Caco-2 (cell line): ENCODE results near the gene CLSTN1. TPM values are rescaled to one million over a fixed set of nuclear protein-coding genes. Genes with fewer than 3 reads are reported as not detected.

Experiments
- BruUV-seq: library from RNA; stranded (reverse); fragments of 400-500 nt; replicated peaks from 2 replicates; lab custom pipeline; 2021; lab: Mats Ljungman, UMichigan
- CTCF ChIA-PET: fragments of 300-600 bp; sonication (Branson Sonifier 250); formaldehyde crosslinking; loops from one replicate; lab custom pipeline; 2022; ENCODE audit warnings: antibody characterized with exemption; lab: Charles Lee
- POLR2A ChIA-PET: fragments of 300-600 bp; sonication (Branson Sonifier 250); formaldehyde crosslinking; loops from one replicate; lab custom pipeline; 2022; ENCODE audit warnings: antibody characterized with exemption; lab: Charles Lee
- DNase-seq, 2 experiments: peaks; one replicate each; pipeline versions ENCODE4 v3.0.0 to v3.0.0-alpha.2; 2020 to 2022
- H3K27me3 ChIP-seq: replicated peaks from 2 replicates; pipeline ENCODE4 v1.6.0; 2011; ENCODE audit warnings: low read length; ENCODE audit not compliant: control insufficient read depth, insufficient read depth
- H3K36me3 ChIP-seq: 2 replicates; pipeline ENCODE4 v1.5.1; 2011; ENCODE audit warnings: low read length; ENCODE audit not compliant: control insufficient read depth, insufficient read depth
- H3K4me1 ChIP-seq: fragments of 250-450 bp; sonication (Bioruptor Pico); 2 replicates; pipeline ENCODE4 v1.5.1; 2020; ENCODE audit warnings: mild to moderate bottlenecking
- H3K4me3 ChIP-seq: 2 replicates; pipeline ENCODE4 v1.5.1; 2011; ENCODE audit warnings: low read depth, mild to moderate bottlenecking, control low read depth, low read length
- H3K9me3 ChIP-seq: fragments of 250-450 bp; sonication (Bioruptor Pico); 2 replicates; pipeline ENCODE4 v1.5.1; 2020; ENCODE audit warnings: mild to moderate bottlenecking, moderate library complexity
- H3K27ac Mint-ChIP-seq: one replicate; pipeline ENCODE4 v1.8.0; 2022; ENCODE audit warnings: mixed read lengths; ENCODE audit not compliant: unreplicated experiment
- H3K27me3 Mint-ChIP-seq: one replicate; pipeline ENCODE4 v1.8.0; 2022; ENCODE audit warnings: mixed read lengths; ENCODE audit not compliant: insufficient read depth, unreplicated experiment
- H3K36me3 Mint-ChIP-seq: one replicate; pipeline ENCODE4 v1.8.0; 2022; ENCODE audit warnings: mild to moderate bottlenecking, mixed read lengths; ENCODE audit not compliant: insufficient read depth, unreplicated experiment
- H3K4me1 Mint-ChIP-seq: one replicate; pipeline ENCODE4 v1.8.0; 2022; ENCODE audit warnings: low read depth, mixed read lengths; ENCODE audit not compliant: unreplicated experiment
- H3K4me3 Mint-ChIP-seq: one replicate; pipeline ENCODE4 v1.8.0; 2022; ENCODE audit warnings: mild to moderate bottlenecking, moderate library complexity, mixed read lengths; ENCODE audit not compliant: unreplicated experiment
- H3K9me3 Mint-ChIP-seq: one replicate; pipeline ENCODE4 v1.8.0; 2022; ENCODE audit warnings: mixed read lengths; ENCODE audit not compliant: unreplicated experiment
- intact Hi-C: fragments of 100-400 bp; cut with micrococcal nuclease; formaldehyde crosslinking; loops from one replicate; pipeline ENCODE4 v1.10.0; 2022; ENCODE audit not compliant: unreplicated experiment
- total RNA-seq: library from RNA; stranded (reverse); gene quantifications from 2 replicates; pipeline ENCODE4 v1.2.3, GENCODE V29; 2022
- TF ChIP-seq, protein P1 (sequence below), 2 experiments: fragments of 200-600 bp in 1 of 2; IDR thresholded peaks; 1 replicate in 1 of 2; 2 replicates in 1 of 2; pipeline versions ENCODE4 v1.5.1 to v1.8.0; 2011 to 2022; ENCODE audit warnings: antibody characterized with exemption in 1 of 2, control low read depth in 1 of 2, inconsistent platforms in 1 of 2, low read depth in 1 of 2, low read length in 1 of 2, mild to moderate bottlenecking in 1 of 2, moderate library complexity in 1 of 2; ENCODE audit not compliant: insufficient read depth in 1 of 2, severe bottlenecking in 1 of 2, unreplicated experiment in 1 of 2

CLSTN1 gene
- total RNA-seq, 1 experiment from 2014 or later, result 102 TPM

DNA sequence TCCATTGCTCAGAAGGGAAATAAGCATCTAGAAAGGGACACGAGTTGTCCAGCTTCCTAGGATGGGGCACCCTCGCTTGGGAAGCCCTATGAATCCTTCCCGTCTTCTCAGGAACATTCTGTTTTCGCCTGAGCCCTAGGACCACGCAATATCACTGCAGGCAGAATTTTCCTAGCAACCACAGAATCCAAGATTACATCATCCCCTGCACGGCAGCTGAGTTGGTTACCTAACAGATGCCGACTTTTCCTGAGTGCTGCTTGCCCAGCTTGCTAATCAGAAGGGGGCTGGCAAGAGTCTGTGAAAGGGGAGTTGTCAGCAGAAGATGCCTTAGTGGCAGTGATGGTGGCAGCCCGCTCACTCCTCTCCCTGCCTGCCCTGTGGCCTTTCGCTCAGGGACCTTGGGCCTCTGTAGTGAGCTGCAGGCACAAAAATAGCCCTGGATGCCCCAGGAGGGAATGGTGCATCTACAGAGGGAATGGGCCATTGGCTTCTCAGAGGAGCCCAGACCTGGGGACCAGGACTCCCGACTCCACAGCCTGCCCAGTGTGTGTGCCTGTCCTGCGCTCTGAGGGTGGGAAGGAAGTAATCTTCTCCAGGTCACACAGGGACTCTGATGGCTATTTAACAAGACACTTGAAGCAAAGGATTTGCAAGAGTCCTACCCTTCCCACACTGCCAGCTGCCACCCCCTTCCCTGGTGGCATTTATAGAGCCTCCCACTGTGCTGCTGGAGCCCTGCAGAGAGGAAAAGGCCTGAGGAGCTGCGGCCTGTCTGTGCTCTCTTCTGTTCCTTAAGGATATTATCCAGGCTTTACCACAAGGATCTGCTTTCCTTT is 28.9 kb upstream of the CLSTN1 start:
- Mint-ChIP-seq H3K9me3 (no peaks in the 10 kb centered on the region), H3K36me3 (no peaks in the 10 kb centered on the region), H3K27me3 (no peaks in the 10 kb centered on the region), H3K4me1 (no peaks in the 10 kb centered on the region), H3K4me3 (no peak overlapping the region), H3K27ac (no peak overlapping the region)
- ChIA-PET POLR2A (no interaction called here), CTCF (interaction anchor here (0.7 kb wide), 1 partner anchor 525 kb away, joined by 4 read pairs; no protein-coding TSS in a partner anchor)
- H3K27me3 ChIP-seq, result no peaks in the 10 kb centered on the region
- DNase-seq, result no peak
- no peaks in the 10 kb centered on the region for H3K36me3 ChIP-seq
- no TSS peak for BruUV-seq
- H3K4me3 ChIP-seq, result no peak overlapping the region
- intact Hi-C loops, result no loop called here
- TF ChIP-seq, protein P1, sequence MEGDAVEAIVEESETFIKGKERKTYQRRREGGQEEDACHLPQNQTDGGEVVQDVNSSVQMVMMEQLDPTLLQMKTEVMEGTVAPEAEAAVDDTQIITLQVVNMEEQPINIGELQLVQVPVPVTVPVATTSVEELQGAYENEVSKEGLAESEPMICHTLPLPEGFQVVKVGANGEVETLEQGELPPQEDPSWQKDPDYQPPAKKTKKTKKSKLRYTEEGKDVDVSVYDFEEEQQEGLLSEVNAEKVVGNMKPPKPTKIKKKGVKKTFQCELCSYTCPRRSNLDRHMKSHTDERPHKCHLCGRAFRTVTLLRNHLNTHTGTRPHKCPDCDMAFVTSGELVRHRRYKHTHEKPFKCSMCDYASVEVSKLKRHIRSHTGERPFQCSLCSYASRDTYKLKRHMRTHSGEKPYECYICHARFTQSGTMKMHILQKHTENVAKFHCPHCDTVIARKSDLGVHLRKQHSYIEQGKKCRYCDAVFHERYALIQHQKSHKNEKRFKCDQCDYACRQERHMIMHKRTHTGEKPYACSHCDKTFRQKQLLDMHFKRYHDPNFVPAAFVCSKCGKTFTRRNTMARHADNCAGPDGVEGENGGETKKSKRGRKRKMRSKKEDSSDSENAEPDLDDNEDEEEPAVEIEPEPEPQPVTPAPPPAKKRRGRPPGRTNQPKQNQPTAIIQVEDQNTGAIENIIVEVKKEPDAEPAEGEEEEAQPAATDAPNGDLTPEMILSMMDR (IDR thresholded peaks at IDR 0.05; ENCODE audit: insufficient read depth in 1 of 2, low read depth in 1 of 2, low read length in 1 of 2, severe bottlenecking in 1 of 2, unreplicated experiment in 1 of 2), result no peak
- H3K9me3 ChIP-seq, result no peaks in the 10 kb centered on the region
- no peaks in the 10 kb centered on the region for H3K4me1 ChIP-seq

DNA sequence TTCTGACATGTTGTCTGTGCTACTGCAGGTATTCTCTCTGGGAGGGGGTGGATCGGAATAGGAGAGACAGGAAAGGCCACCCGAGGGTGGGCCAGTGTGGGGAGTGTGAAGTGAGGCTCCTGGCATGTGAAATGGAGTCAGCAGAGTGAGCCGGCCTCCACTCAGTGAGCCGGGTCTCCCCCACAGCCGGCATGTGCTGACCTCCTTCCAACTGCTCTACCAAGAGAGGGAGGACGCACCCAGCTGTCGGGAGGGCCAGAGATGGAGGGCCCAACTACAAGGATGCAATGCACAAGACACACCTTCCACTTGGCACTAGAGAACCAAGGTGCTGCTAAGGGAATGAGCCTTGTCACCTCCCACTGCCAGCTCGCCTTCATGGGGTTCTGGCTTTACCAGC is 28.2 kb upstream of the CLSTN1 start:
- Histone ChIP-seq H3K9me3 (no peaks in the 10 kb centered on the region), H3K4me1 (no peaks in the 10 kb centered on the region), H3K4me3 (no peak overlapping the region), H3K27me3 (no peaks in the 10 kb centered on the region), H3K36me3 (no peaks in the 10 kb centered on the region)
- Mint-ChIP-seq H3K36me3 (no peaks in the 10 kb centered on the region), H3K4me1 (no peaks in the 10 kb centered on the region), H3K27ac (no peak overlapping the region), H3K9me3 (no peaks in the 10 kb centered on the region), H3K4me3 (no peak overlapping the region), H3K27me3 (no peaks in the 10 kb centered on the region)
- CTCF ChIA-PET, result interaction anchor here (0.7 kb wide), 1 partner anchor 526 kb away, joined by 4 read pairs; no protein-coding TSS in a partner anchor
- DNase-seq, result no peak
- intact Hi-C loops, result no loop called here
- TF ChIP-seq, protein P1 (IDR thresholded peaks at IDR 0.05; ENCODE audit: insufficient read depth in 1 of 2, low read depth in 1 of 2, low read length in 1 of 2, severe bottlenecking in 1 of 2, unreplicated experiment in 1 of 2), result no peak
- BruUV-seq, result no TSS peak
- POLR2A ChIA-PET, result no interaction called here

DNA sequence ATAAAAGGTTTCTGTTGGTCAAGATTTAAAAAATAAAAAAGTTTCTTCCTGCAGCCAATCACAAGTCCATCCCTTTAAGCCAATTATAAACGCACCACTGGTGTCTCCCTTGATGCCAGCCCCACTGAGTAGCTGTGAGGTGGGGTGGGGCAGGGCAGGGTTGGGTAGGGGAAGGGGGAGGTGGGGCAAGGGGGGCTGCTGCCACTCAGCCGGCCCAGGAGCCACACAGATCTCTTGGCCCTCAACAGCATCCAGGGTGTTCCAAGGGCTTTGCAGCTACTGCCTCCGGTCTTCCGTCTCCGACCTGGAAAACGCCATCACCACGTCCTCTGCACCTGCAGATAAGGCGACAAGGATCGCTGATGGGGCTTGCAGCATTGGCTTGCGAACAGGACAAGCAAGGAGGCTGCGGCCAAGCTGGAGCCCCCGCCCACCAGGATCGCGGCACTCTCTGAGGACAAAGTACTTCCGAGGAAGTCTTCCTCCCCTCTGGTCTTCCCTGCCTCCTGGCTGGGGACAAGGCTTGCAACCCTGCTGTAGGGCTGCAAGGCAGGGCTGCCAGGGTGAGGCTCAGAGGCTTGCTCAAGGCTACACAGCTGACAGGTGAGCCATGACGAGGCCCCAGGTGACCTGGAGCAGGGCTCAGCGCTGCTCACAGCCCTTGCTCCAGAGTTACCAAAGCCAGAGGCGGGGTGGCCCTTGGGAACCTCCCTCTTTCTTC is 26.8 kb upstream of the CLSTN1 start:
- Histone ChIP-seq H3K27me3 (no peaks in the 10 kb centered on the region), H3K36me3 (no peaks in the 10 kb centered on the region), H3K4me1 (no peaks in the 10 kb centered on the region), H3K9me3 (no peaks in the 10 kb centered on the region), H3K4me3 (no peak overlapping the region)
- Mint-ChIP-seq H3K27ac (no peak overlapping the region), H3K9me3 (no peaks in the 10 kb centered on the region), H3K36me3 (no peaks in the 10 kb centered on the region), H3K4me1 (no peaks in the 10 kb centered on the region), H3K4me3 (no peak overlapping the region), H3K27me3 (no peaks in the 10 kb centered on the region)
- no peak for DNase-seq
- POLR2A ChIA-PET, result interaction anchor here (0.7 kb wide), 1 partner anchor 40 kb away, joined by 4 read pairs; no protein-coding TSS in a partner anchor
- intact Hi-C loops, result no loop called here
- CTCF ChIA-PET, result no interaction called here
- no TSS peak for BruUV-seq
- TF ChIP-seq, protein P1 (IDR thresholded peaks at IDR 0.05; ENCODE audit: insufficient read depth in 1 of 2, low read depth in 1 of 2, low read length in 1 of 2, severe bottlenecking in 1 of 2, unreplicated experiment in 1 of 2), result no peak
